Endothelial cell of umbilical vein (primary cell): ENCODE data around the gene SNAP25. TPM values are rescaled to one million over a fixed set of nuclear protein-coding genes. Genes with fewer than 3 reads are reported as not detected.

ENCODE experiments used
- BruUV-seq: library from RNA; stranded (reverse); fragments of 400-500 nt; replicated peaks from 2 replicates; lab custom pipeline; 2021; lab: Mats Ljungman, UMichigan
- CTCF ChIA-PET: fragments of 300-600, 350-600 bp; sonication (Branson Sonifier 250); formaldehyde crosslinking; loops from one replicate; lab custom pipeline; 2021; ENCODE audit warnings: antibody characterized with exemption, inconsistent platforms; lab: Charles Lee
- POLR2A ChIA-PET: fragments of 300-600, 350-600 bp; sonication (Branson Sonifier 250); formaldehyde crosslinking; loops from one replicate; lab custom pipeline; 2021; ENCODE audit warnings: antibody characterized with exemption, inconsistent platforms; lab: Charles Lee
- DNase-seq: peaks from one replicate; pipeline ENCODE4 v3.0.0-alpha.2; 2011; ENCODE audit warnings: low read depth, low spot score
- FAIRE-seq: peaks from 2 replicates; lab custom pipeline; 2011; peaks lifted over from hg19 to GRCh38; lab: Jason Lieb, UNC
- H2AFZ ChIP-seq: 2 replicates; pipeline ENCODE4 v1.6.0; 2012; ENCODE audit warnings: low read depth, low read length, control low read depth, inconsistent platforms
- H3K27ac ChIP-seq: 2 replicates; pipeline ENCODE4 v1.5.1; 2011; ENCODE audit warnings: low read depth, mild to moderate bottlenecking, control low read depth, low read length, moderate library complexity; ENCODE audit not compliant: insufficient read depth
- H3K27me3 ChIP-seq, 2 experiments: 2 replicates each; pipeline versions ENCODE4 v1.6.0 to v1.6.1; 2011; ENCODE audit warnings: low read length in 2 of 2, mixed read lengths in 1 of 2; ENCODE audit not compliant: control insufficient read depth in 2 of 2, insufficient read depth in 2 of 2
- H3K36me3 ChIP-seq, 2 experiments: 2 replicates in 1 of 2; 3 replicates in 1 of 2; pipeline ENCODE4 v1.5.1; 2011; ENCODE audit warnings: low read length in 2 of 2, mild to moderate bottlenecking in 1 of 2, moderate library complexity in 1 of 2; ENCODE audit not compliant: control insufficient read depth in 2 of 2, insufficient read depth in 2 of 2; ENCODE audit errors: extremely low read depth in 1 of 2
- H3K4me1 ChIP-seq: 3 replicates; pipeline ENCODE4 v1.5.1; 2011; ENCODE audit warnings: mild to moderate bottlenecking, low read length; ENCODE audit not compliant: control insufficient read depth, insufficient read depth; ENCODE audit errors: extremely low read depth
- H3K4me2 ChIP-seq: 2 replicates; pipeline ENCODE4 v1.6.1; 2011; ENCODE audit warnings: low read length, control low read depth, mixed read lengths; ENCODE audit not compliant: insufficient read depth
- H3K4me3 ChIP-seq, 3 experiments: fragments of 200-600 bp in 1 of 3; sonication (generic), shearing (Covaris generic) in 1 of 3; replicated peaks in 1 of 3; 2 replicates each; pipeline ENCODE4 v1.5.1; 2011 to 2016; ENCODE audit warnings: control low read depth in 3 of 3, low read length in 3 of 3, mild to moderate bottlenecking in 2 of 3, inconsistent platforms in 1 of 3, low read depth in 1 of 3, moderate library complexity in 1 of 3; ENCODE audit not compliant: insufficient read depth in 1 of 3
- H3K79me2 ChIP-seq: 2 replicates; pipeline ENCODE4 v1.6.0; 2012; ENCODE audit warnings: low read length, inconsistent platforms; ENCODE audit not compliant: control insufficient read depth, insufficient read depth
- H3K9ac ChIP-seq: replicated peaks from 2 replicates; pipeline ENCODE3; 2011; ENCODE audit warnings: low read length, control low read depth; ENCODE audit not compliant: insufficient read depth; ENCODE audit errors: extremely low read depth
- H3K9me1 ChIP-seq: replicated peaks from 3 replicates; pipeline ENCODE4 v1.6.0; 2011; ENCODE audit warnings: mild to moderate bottlenecking, low read length; ENCODE audit not compliant: control insufficient read depth, insufficient read depth; ENCODE audit errors: extremely low read depth
- H3K9me3 ChIP-seq: replicated peaks from 2 replicates; pipeline ENCODE4 v1.5.1; 2012; ENCODE audit warnings: low read length, inconsistent platforms; ENCODE audit not compliant: control insufficient read depth, insufficient read depth
- H4K20me1 ChIP-seq: replicated peaks from 2 replicates; pipeline ENCODE3; 2011; ENCODE audit warnings: mild to moderate bottlenecking, low read length; ENCODE audit not compliant: control insufficient read depth, insufficient read depth; ENCODE audit errors: extremely low read depth
- CTCF ChIP-seq, 2 donors: IDR thresholded peaks; 1 replicate in 1 of 2; 2 replicates in 1 of 2; pipeline ENCODE4 v1.5.1; 2011; ENCODE audit warnings: low read length in 2 of 2, mild to moderate bottlenecking in 2 of 2, moderate library complexity in 2 of 2, control low read depth in 1 of 2, inconsistent platforms in 1 of 2, low read depth in 1 of 2; ENCODE audit not compliant: insufficient read depth in 1 of 2; ENCODE audit errors: extremely low read depth in 1 of 2
- EZH2 ChIP-seq: IDR thresholded peaks from 2 replicates; pipeline ENCODE4 v1.6.1; 2012; ENCODE audit warnings: borderline replicate concordance, low read depth, mild to moderate bottlenecking, moderate library complexity, low read length, inconsistent platforms; ENCODE audit not compliant: severe bottlenecking
- FOS ChIP-seq: IDR thresholded peaks from 2 replicates; pipeline ENCODE4 v1.6.1; 2011; ENCODE audit warnings: mild to moderate bottlenecking, low read length, moderate library complexity, borderline replicate concordance; ENCODE audit not compliant: insufficient read depth
- GATA2 ChIP-seq: IDR thresholded peaks from 2 replicates; pipeline ENCODE4 v1.7.0; 2011; ENCODE audit warnings: low read depth, mild to moderate bottlenecking, moderate library complexity, mixed read lengths, low read length; ENCODE audit not compliant: insufficient read length, insufficient read depth
- JUN ChIP-seq: IDR thresholded peaks from 2 replicates; pipeline ENCODE4 v1.6.1; 2011; ENCODE audit warnings: borderline replicate concordance, low read depth; ENCODE audit not compliant: insufficient read length, insufficient read depth
- MYC ChIP-seq: IDR thresholded peaks from one replicate; pipeline ENCODE4 v1.6.1; 2011; ENCODE audit warnings: mild to moderate bottlenecking, low read depth, low read length
- POLR2A ChIP-seq: IDR thresholded peaks from 2 replicates; pipeline ENCODE4 v1.6.1; 2012; ENCODE audit warnings: low read depth, mild to moderate bottlenecking, control low read depth, low read length
- POLR2AphosphoS5 ChIP-seq: IDR thresholded peaks from 2 replicates; pipeline ENCODE4 v1.6.1; 2012; ENCODE audit warnings: low read depth, mild to moderate bottlenecking, control low read depth, low read length, moderate library complexity; ENCODE audit not compliant: insufficient read depth
- dilution Hi-C: fragments of 300-500 bp; cut with MboI; formaldehyde crosslinking; loops from one replicate; pipeline ENCODE4 v1.15.0; 2019; ENCODE audit warnings: low sequenced_read_pairs; ENCODE audit not compliant: extremely low pct_ligation_motif_present
- intact Hi-C: fragments of 100-400 bp; cut with micrococcal nuclease; formaldehyde crosslinking; loops from one replicate; pipeline ENCODE4 v1.10.0; 2022
- polyA plus RNA-seq, 4 experiments: library from polyadenylated mRNA; depleted of rRNA in 3 of 4; stranded (reverse) in 3 of 4; unstranded in 1 of 4; fragments of >200 nt; gene quantifications; 2 replicates each; pipeline versions ENCODE4 v1.2.1 to v1.2.3, GENCODE V29; 2011 to 2012; ENCODE audit warnings: missing spikeins in 1 of 4
- total RNA-seq: library from RNA; stranded (reverse); gene quantifications from 2 replicates; pipeline ENCODE4 v1.2.3, GENCODE V29; 2021
- TF ChIP-seq, protein P1 (sequence below): IDR thresholded peaks from 2 replicates; pipeline ENCODE4 v1.6.1; 2011; ENCODE audit not compliant: insufficient read depth, insufficient read length

SNAP25 gene
- total and polyA plus RNA-seq, 2 donors (not counting 3 experiments of a cell fraction or from before 2014, with no cell fraction given): 3.9 to 4.4 TPM

DNA sequence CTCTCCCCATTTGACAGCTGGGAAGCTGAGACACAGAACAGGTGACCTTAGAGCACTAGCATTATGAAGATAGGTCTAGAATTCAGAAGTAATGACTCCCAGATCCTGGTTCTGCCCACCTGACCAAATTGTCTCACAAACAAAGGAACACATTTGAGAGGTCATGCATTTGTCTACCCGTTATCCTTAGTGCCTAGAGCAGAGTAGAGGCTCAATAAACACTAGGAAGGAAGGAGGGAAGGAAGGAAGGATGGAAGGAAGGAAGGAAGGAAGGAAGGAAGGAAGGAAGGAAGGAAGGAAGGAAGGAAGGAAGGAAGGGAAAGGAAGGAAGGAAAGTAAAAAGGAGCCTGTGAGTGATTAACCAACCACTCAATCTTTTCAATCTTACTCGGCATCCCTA lies 63.3 kb downstream of the SNAP25 start:
- Histone ChIP-seq H3K27ac (no peak overlapping the region), H3K9ac (no peak overlapping the region), H3K4me2 (no peak overlapping the region), H4K20me1 (no peaks in the 10 kb centered on the region), H3K36me3 (no peaks in the 10 kb centered on the region), H3K79me2 (no peaks in the 10 kb centered on the region), H3K4me1 (no peaks in the 10 kb centered on the region), H3K27me3 (no peaks in the 10 kb centered on the region), H2AFZ (no peak overlapping the region), H3K9me1 (no peaks in the 10 kb centered on the region), H3K4me3 (no peak overlapping the region), H3K9me3 (no peaks in the 10 kb centered on the region)
- intact Hi-C loops: no loop called here
- dilution Hi-C loops: no loop called here
- FAIRE-seq: no peak
- no peak for DNase-seq
- no TSS peak for BruUV-seq
- TF ChIP-seq, protein P1, sequence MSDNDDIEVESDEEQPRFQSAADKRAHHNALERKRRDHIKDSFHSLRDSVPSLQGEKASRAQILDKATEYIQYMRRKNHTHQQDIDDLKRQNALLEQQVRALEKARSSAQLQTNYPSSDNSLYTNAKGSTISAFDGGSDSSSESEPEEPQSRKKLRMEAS: no peak
- TF ChIP-seq MYC (no peak), FOS (no peak), EZH2 (no peak), GATA2 (no peak), POLR2A (no peak), CTCF (IDR thresholded peaks at IDR 0.05; ENCODE audit: extremely low read depth in 1 of 2, insufficient read depth in 1 of 2, low read depth in 1 of 2, low read length in 2 of 2) (no peak), JUN (no peak), POLR2AphosphoS5 (no peak)
- POLR2A ChIA-PET: no interaction called here
- CTCF ChIA-PET: interaction anchor here (1.0 kb wide), 1 partner anchor 19 kb away, joined by 3 read pairs; no protein-coding TSS in a partner anchor
